CD4-positive, CD25-positive, alpha-beta regulatory T cell (primary cell): ENCODE measurements around the gene MERTK. TPM values are rescaled to one million over a fixed set of nuclear protein-coding genes. Genes with fewer than 3 reads are reported as not detected.
"Not testable (repeated sequence)": the region's sequence is repeated elsewhere in the genome, so short reads cannot be mapped to it uniquely, and the experiment has no call there.

Experiments
- ATAC-seq, 2 donors: fragments of 150-1000 bp; cut with Tn5 transposase; one replicate each; pipeline ENCODE4 v1.10.0; 2021; ENCODE audit warnings: low read depth in 2 of 2, moderate number of reproducible peaks in 2 of 2, moderate library complexity in 1 of 2
- DNase-seq, 3 donors: peaks; one replicate each; pipeline versions ENCODE4 v3.0.0 to v3.0.0-alpha.2; 2012 to 2022; ENCODE audit warnings: mixed read lengths in 1 of 3
- H3K27ac ChIP-seq: one replicate; pipeline ENCODE4 v1.7.0; 2013; ENCODE audit warnings: mild to moderate bottlenecking, low read length; ENCODE audit not compliant: insufficient read depth, poor library complexity, severe bottlenecking
- H3K27me3 ChIP-seq: one replicate; pipeline ENCODE4 v1.7.0; 2013; ENCODE audit warnings: low read length; ENCODE audit not compliant: control insufficient read depth, insufficient read depth
- H3K36me3 ChIP-seq: one replicate; pipeline ENCODE4 v1.7.0; 2013; ENCODE audit warnings: mild to moderate bottlenecking, low read length, moderate library complexity; ENCODE audit not compliant: control insufficient read depth, insufficient read depth
- H3K4me1 ChIP-seq: 2 replicates; pipeline ENCODE4 v1.7.0; 2013; ENCODE audit warnings: mild to moderate bottlenecking, low read length; ENCODE audit not compliant: insufficient read depth, control insufficient read depth, poor library complexity, severe bottlenecking
- H3K4me3 ChIP-seq: one replicate; pipeline ENCODE4 v1.7.0; 2013; ENCODE audit warnings: low read depth, mild to moderate bottlenecking, low read length, moderate library complexity
- H3K9me3 ChIP-seq, 2 experiments: 1 replicate in 1 of 2; 2 replicates in 1 of 2; pipeline ENCODE4 v1.7.0; 2013; ENCODE audit warnings: low read length in 2 of 2, mild to moderate bottlenecking in 1 of 2, moderate library complexity in 1 of 2; ENCODE audit not compliant: control insufficient read depth in 2 of 2
- H3K27ac Mint-ChIP-seq, 3 donors: one replicate each; pipeline ENCODE4 v1.8.0; 2020 to 2022; ENCODE audit warnings: mild to moderate bottlenecking in 3 of 3, mixed read lengths in 3 of 3, moderate library complexity in 2 of 3
- H3K27me3 Mint-ChIP-seq: one replicate; pipeline ENCODE4 v1.8.0; 2022; ENCODE audit warnings: mild to moderate bottlenecking, mixed read lengths
- H3K36me3 Mint-ChIP-seq: one replicate; pipeline ENCODE4 v1.8.0; 2020; ENCODE audit warnings: mixed read lengths
- H3K4me1 Mint-ChIP-seq, 4 donors: one replicate each; pipeline ENCODE4 v1.8.0; 2020 to 2022; ENCODE audit warnings: mixed read lengths in 4 of 4, mild to moderate bottlenecking in 1 of 4
- H3K4me3 Mint-ChIP-seq, 4 donors: one replicate each; pipeline ENCODE4 v1.8.0; 2020 to 2022; ENCODE audit warnings: mild to moderate bottlenecking in 4 of 4, mixed read lengths in 4 of 4, moderate library complexity in 3 of 4
- H3K9me3 Mint-ChIP-seq, 7 donors: one replicate each; pipeline ENCODE4 v1.8.0; 2020 to 2022; ENCODE audit warnings: mixed read lengths in 7 of 7, mild to moderate bottlenecking in 3 of 7, moderate library complexity in 2 of 7
- polyA plus RNA-seq, 4 donors: library from polyadenylated mRNA; unstranded; fragments of 300-500 nt; fragmentation: Illumina TruSeq; gene quantifications; one replicate each; pipeline ENCODE4 v1.2.3, GENCODE V29; 2021
- total RNA-seq: library from RNA; stranded (reverse); gene quantifications from one replicate; pipeline ENCODE4 v1.2.3, GENCODE V29; 2022

The MERTK gene
- 0.20 TPM for total RNA-seq
- not detected for polyA plus RNA-seq

DNA sequence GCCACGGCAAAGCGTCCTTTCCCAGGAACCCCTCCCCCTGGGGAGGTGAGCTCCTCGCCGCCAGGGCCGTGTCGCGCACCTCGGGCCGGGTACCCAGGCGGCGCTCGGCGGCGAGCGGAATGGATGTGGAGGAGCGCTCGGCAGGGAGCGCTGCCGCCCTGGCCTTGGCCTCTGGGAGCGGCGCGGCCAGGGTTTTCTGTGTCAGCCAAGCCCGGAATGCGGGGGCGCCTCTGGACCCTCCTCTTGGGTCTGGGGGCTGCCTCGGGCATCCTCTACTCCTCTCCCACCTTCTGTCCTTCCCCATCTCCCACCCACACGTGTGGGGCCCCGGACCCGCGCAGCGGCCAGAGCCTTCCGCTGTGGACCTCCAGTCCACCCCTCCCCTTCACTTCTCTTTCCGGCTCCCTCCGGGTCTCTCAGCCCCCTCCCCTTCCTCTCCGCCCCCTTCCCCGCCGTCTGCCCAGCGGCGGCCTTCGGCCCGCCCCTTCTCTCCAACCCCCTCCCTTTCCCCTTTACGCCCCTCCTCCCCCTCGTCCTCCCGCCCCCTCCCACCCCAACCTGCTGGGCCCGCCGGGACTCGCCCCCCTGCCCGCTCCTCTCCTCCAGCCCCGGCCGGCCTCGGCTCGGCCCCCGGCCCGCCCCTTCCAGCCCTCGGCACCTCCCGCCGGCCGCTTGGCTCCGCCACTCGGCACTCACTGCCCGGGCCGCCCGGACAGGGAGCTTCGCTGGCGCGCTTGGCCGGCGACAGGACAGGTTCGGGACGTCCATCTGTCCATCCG is at the start of gene MERTK:
TSS of gene MERTK (plus strand) at position 684 of the 779 bp plus-strand sequence. CDS start 129 bp downstream, outside the sequence.
- peak; percentile 35 to 53 (median 39) for DNase-seq
- peaks cover 0 to 1% (median 0%) of the 10 kb centered on the region in 7 donors for H3K9me3 Mint-ChIP-seq
- peak within 1 kb of the TSS; percentile 61 for H3K4me3 ChIP-seq
- no peaks in the 10 kb centered on the region for H3K36me3 Mint-ChIP-seq
- peaks cover 0 to 21% (median 8%) of the 10 kb centered on the region in 4 donors for H3K4me1 Mint-ChIP-seq
- peak; percentile 62 to 73 for ATAC-seq
- H3K27ac ChIP-seq = no peak within 1 kb of the TSS
- H3K4me3 Mint-ChIP-seq = peak within 1 kb of the TSS; percentile 75 to 88 (median 82)
- no peaks in the 10 kb centered on the region for H3K9me3 ChIP-seq
- peaks cover 42% of the 10 kb centered on the region for H3K27me3 Mint-ChIP-seq
- no peak within 1 kb of the TSS for H3K27ac Mint-ChIP-seq
- no peaks in the 10 kb centered on the region for H3K36me3 ChIP-seq
- peaks cover 12% of the 10 kb centered on the region for H3K27me3 ChIP-seq
- peaks cover 24% of the 10 kb centered on the region for H3K4me1 ChIP-seq

- H3K4me3 Mint-ChIP-seq, H3K4me1 ChIP-seq, H3K27me3 ChIP-seq, H3K36me3 ChIP-seq, H3K27ac Mint-ChIP-seq, H3K9me3 Mint-ChIP-seq, H3K27ac ChIP-seq, H3K4me3 ChIP-seq, H3K9me3 ChIP-seq, ATAC-seq, H3K27me3 Mint-ChIP-seq, H3K4me1 Mint-ChIP-seq: not testable (repeated sequence)
- DNase-seq = peak in 2 of 3 donors; percentile 3 to 34
- H3K36me3 Mint-ChIP-seq = peaks cover 18% of the 10 kb centered on the region
Measured at GRCh38 chr2:111850646-111851045, 47.8 kb upstream of the MERTK start.

- not testable (repeated sequence) for H3K36me3 ChIP-seq, ATAC-seq, H3K27me3 ChIP-seq, H3K4me1 ChIP-seq, H3K9me3 Mint-ChIP-seq, DNase-seq, H3K4me3 ChIP-seq, H3K9me3 ChIP-seq, H3K27me3 Mint-ChIP-seq, H3K4me3 Mint-ChIP-seq, H3K27ac ChIP-seq, H3K4me1 Mint-ChIP-seq
- peak overlapping the region in 1 of 3 donors; percentile 14 for H3K27ac Mint-ChIP-seq
- H3K36me3 Mint-ChIP-seq = peaks cover 17% of the 10 kb centered on the region
Measured at GRCh38 chr2:111852544-111852943, 45.9 kb upstream of the MERTK start.

GRCh38 chr2:111860005-111860404 is 38.4 kb upstream of the MERTK start:
- H3K4me3 Mint-ChIP-seq, H3K4me1 ChIP-seq, H3K9me3 Mint-ChIP-seq, H3K27ac Mint-ChIP-seq, H3K4me1 Mint-ChIP-seq, ATAC-seq, H3K27me3 Mint-ChIP-seq, H3K27ac ChIP-seq, H3K27me3 ChIP-seq, H3K4me3 ChIP-seq, H3K9me3 ChIP-seq, H3K36me3 ChIP-seq, DNase-seq: not testable (repeated sequence)
- peaks cover 29% of the 10 kb centered on the region for H3K36me3 Mint-ChIP-seq

- peaks cover 21% of the 10 kb centered on the region for H3K36me3 Mint-ChIP-seq
Measured at GRCh38 chr2:111865124-111865523, 33.3 kb upstream of the MERTK start.

GRCh38 chr2:111872806-111873205 is 25.6 kb upstream of the MERTK start:
- DNase-seq, ATAC-seq, H3K4me1 ChIP-seq, H3K36me3 ChIP-seq, H3K27ac ChIP-seq, H3K27me3 ChIP-seq, H3K4me3 Mint-ChIP-seq, H3K27ac Mint-ChIP-seq, H3K9me3 Mint-ChIP-seq, H3K9me3 ChIP-seq, H3K4me3 ChIP-seq, H3K27me3 Mint-ChIP-seq: not testable (repeated sequence)
- peaks cover 26% of the 10 kb centered on the region for H3K36me3 Mint-ChIP-seq
- peaks cover 4 to 16% (median 6%) of the 10 kb centered on the region in 4 donors for H3K4me1 Mint-ChIP-seq

More at GRCh38 chr2:111865124-111865523, 33.3 kb upstream of the MERTK start:
- not testable (repeated sequence) for H3K4me3 Mint-ChIP-seq, H3K27me3 ChIP-seq, ATAC-seq, H3K9me3 Mint-ChIP-seq, H3K27ac ChIP-seq, H3K36me3 ChIP-seq, H3K4me1 ChIP-seq, H3K9me3 ChIP-seq, H3K4me1 Mint-ChIP-seq, DNase-seq, H3K4me3 ChIP-seq, H3K27ac Mint-ChIP-seq, H3K27me3 Mint-ChIP-seq

DNA sequence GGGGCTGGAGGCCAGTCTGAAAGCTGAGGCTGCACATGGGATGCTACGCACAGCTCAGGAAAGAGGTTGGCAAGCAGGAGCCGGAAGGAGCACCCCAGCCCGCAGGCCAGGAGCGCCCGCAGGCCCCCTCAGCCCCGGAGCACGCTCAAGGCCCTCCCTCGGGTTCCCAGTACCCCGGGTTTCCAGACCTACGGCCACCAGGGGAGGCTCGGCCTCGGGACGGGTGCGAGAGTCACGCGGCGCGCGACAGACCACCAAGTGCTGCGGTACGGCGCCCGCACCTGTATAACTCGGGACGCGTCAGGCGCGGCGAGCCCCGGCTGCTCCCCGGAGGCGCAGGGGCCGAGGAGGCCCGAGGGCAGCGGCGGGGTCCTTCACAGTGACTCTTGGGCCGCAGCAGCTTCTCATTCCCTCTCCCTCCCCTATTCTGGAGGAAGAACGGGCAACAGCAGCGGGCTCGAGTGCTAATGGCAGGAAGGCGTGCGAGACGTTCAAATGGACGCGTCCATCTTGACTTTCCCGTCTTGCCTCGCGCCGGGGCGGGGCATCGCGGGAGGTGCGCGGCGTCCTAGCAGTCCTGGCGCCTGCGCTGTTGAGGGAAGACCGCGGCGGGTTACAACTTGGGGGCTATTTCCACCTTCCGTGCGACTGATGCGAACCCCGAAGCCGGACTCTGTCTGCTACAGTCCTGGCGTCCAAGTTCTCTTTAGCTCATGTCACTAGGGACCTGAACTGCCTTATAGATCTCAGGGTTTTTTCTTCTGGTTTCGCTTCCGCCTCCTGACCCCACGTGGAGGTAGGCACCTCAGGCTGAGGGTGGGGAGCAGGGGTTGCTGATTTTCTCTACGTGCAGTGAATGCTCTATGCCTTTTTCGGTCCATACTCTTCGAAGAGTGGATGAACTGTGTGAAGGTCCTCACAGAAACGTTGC is 14.5 kb upstream of the MERTK start, which contains the start of gene ANAPC1:
TSS of gene ANAPC1 (minus strand) at position 533 of the 931 bp plus-strand sequence. CDS start 3,368 bp downstream, outside the sequence.
- Histone ChIP-seq H3K4me3 (peak within 1 kb of the TSS; percentile 99), H3K27me3 (no peaks in the 10 kb centered on the region), H3K27ac (peak within 1 kb of the TSS; percentile 82), H3K9me3 (no peaks in the 10 kb centered on the region), H3K36me3 (peaks cover 5% of the 10 kb centered on the region), H3K4me1 (peaks cover 16% of the 10 kb centered on the region)
- no peaks in the 10 kb centered on the region for H3K9me3 Mint-ChIP-seq
- peak within 1 kb of the TSS; percentile 96 to 97 (median 97) for H3K27ac Mint-ChIP-seq
- H3K36me3 Mint-ChIP-seq = peaks cover under 1% of the 10 kb centered on the region
- peaks cover 0 to 24% (median 7%) of the 10 kb centered on the region in 4 donors for H3K4me1 Mint-ChIP-seq
- DNase-seq (peak; percentile 78 to 90 (median 86)), ATAC-seq (peak; percentile 92 to 94)
- H3K4me3 Mint-ChIP-seq = peak within 1 kb of the TSS; percentile 94 to 96 (median 94)
- no peaks in the 10 kb centered on the region for H3K27me3 Mint-ChIP-seq
